ENCODE data around the gene IDH3B. TPM values are rescaled to one million over a fixed set of nuclear protein-coding genes. Genes with fewer than 3 reads are reported as not detected.

IDH3B gene
- total RNA-seq, 1 donor from 2014 or later: 103 TPM

DNA sequence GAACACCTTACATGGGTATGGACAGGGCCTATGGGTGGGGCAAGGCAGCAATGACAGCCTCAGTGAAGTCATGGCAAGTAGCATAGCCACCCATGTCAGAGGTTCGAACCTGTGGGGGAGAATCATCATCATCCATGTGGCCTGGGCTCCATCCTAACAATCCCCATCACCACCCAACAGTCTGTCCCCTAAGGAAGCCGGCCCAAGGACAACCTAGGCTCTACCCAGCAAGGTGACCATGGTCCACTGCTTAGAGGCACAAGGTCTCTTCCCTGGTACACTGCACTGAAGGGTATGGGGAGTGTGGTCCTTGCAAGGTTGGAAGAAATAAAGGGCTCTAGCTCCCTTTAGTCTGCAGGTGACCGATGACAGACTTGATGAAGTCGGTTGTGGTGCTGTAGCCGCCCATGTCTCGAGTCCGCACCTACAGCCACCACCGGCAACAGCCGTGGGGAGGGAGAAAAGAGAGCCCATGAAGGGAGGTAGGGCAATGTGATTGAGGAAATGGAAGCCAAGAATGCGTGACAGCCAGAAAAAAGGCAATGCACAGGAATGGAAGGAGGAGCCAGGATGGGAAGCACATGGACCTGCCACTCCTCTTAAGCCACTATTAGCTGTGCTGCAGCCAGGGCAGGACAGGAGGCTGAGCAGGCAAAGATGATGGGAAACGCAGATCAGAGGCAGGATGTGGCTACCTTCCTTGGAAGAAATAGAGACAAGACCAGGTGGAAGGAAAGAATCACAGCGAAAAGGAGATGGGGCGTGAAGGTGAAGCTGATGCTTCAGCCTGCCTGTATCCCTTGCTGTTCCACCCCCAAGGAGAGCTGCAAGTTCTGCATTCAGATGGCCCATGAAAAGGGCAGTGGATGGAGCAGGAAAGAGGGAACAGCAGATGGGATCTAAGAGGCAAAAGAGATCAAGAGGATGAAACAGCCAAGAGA is 5.3 kb downstream of the IDH3B start:
- peak; percentile 40 for FAIRE-seq
- no peaks in the 10 kb centered on the region for H3K27me3 ChIP-seq (ENCODE audit: control insufficient read depth, insufficient read depth, low read length)
- TF ChIP-seq, protein P1, sequence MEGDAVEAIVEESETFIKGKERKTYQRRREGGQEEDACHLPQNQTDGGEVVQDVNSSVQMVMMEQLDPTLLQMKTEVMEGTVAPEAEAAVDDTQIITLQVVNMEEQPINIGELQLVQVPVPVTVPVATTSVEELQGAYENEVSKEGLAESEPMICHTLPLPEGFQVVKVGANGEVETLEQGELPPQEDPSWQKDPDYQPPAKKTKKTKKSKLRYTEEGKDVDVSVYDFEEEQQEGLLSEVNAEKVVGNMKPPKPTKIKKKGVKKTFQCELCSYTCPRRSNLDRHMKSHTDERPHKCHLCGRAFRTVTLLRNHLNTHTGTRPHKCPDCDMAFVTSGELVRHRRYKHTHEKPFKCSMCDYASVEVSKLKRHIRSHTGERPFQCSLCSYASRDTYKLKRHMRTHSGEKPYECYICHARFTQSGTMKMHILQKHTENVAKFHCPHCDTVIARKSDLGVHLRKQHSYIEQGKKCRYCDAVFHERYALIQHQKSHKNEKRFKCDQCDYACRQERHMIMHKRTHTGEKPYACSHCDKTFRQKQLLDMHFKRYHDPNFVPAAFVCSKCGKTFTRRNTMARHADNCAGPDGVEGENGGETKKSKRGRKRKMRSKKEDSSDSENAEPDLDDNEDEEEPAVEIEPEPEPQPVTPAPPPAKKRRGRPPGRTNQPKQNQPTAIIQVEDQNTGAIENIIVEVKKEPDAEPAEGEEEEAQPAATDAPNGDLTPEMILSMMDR (IDR thresholded peaks at IDR 0.05; ENCODE audit: insufficient read depth, low read length, severe bottlenecking): no peak
- H3K4me3 ChIP-seq (ENCODE audit: low read depth, low read length): no peak overlapping the region
- DNase-seq (ENCODE audit: low read depth): no peak
- peaks cover 42% of the 10 kb centered on the region for H3K36me3 ChIP-seq (ENCODE audit: control insufficient read depth, insufficient read depth, low read length)

DNA sequence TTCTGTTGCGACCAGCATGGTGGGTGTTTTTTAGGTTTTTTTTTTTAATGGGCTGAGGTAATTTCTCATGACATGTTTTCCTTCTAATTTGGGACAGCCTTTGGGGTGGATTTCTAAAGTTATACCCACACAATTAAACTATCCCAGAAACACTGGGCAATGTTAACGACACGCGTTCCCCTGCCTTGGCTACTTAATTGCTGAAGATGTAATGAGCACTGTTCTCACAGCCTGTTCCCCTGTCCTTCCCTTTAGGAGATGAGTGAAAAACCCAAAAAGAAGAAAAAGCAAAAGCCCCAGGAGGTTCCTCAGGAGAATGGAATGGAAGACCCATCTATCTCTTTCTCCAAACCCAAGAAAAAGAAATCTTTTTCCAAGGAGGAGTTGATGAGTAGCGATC is 6.3 kb downstream of the IDH3B start:
- peaks cover 40% of the 10 kb centered on the region for H3K36me3 ChIP-seq (ENCODE audit: control insufficient read depth, insufficient read depth, low read length)
- no peaks in the 10 kb centered on the region for H3K27me3 ChIP-seq (ENCODE audit: control insufficient read depth, insufficient read depth, low read length)
- TF ChIP-seq, protein P1 (IDR thresholded peaks at IDR 0.05; ENCODE audit: insufficient read depth, low read length, severe bottlenecking): no peak
- DNase-seq (ENCODE audit: low read depth) (no peak), FAIRE-seq (no peak)
- H3K4me3 ChIP-seq (ENCODE audit: low read depth, low read length): no peak overlapping the region

DNA sequence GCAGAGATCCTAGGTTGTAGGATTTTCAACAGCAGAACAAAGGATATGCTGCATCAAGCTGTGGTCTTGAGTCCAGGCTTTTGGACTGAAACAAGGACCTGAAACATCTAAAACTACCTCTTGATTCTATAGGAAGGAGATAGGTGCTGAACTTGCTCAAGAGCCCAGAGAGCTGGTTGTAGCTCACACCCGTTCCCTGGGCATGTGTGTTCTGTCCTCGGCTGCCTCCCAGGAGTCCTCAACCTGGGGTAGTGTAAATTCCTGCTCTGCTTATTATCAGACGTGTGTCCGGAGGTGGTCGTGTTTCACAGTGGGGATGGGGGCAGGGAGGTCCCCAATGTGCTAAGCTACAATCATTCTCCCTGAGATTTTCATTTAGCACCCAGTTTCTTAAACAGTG is 6.8 kb downstream of the IDH3B start:
- DNase-seq (ENCODE audit: low read depth) (no peak), FAIRE-seq (no peak)
- TF ChIP-seq, protein P1 (IDR thresholded peaks at IDR 0.05; ENCODE audit: insufficient read depth, low read length, severe bottlenecking): no peak
- H3K4me3 ChIP-seq (ENCODE audit: low read depth, low read length): no peak overlapping the region
- no peaks in the 10 kb centered on the region for H3K27me3 ChIP-seq (ENCODE audit: control insufficient read depth, insufficient read depth, low read length)
- peaks cover 40% of the 10 kb centered on the region for H3K36me3 ChIP-seq (ENCODE audit: control insufficient read depth, insufficient read depth, low read length)

DNA sequence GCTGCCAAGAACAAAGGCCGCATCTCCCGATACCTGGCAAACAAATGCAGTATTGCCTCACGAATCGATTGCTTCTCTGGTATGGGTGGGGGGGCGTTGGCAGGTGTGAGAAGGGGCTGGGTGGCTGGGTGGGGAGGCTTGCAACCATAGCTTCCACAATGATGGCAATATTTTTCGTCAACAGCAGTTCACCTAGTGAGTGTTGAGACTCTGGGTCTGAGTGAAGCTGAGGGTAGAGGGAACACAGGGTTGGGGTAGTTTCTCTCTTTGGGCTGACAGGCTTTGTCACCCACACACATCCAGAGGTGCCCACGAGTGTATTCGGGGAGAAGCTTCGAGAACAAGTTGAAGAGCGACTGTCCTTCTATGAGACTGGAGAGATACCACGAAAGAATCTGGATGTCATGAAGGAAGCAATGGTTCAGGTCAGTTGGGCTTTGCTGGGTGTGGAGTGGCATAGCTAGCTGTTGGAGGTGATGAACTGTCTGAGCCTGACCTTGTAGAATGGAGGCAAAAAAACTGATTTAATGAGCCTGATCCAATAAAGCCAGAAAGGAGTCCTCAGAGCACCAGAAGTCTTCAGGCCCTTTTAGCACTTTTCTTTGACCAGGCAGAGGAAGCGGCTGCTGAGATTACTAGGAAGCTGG is 7.4 kb downstream of the IDH3B start:
- DNase-seq (ENCODE audit: low read depth) (no peak), FAIRE-seq (no peak)
- TF ChIP-seq, protein P1 (IDR thresholded peaks at IDR 0.05; ENCODE audit: insufficient read depth, low read length, severe bottlenecking): no peak
- Histone ChIP-seq H3K4me3 (ENCODE audit: low read depth, low read length) (no peak overlapping the region), H3K27me3 (ENCODE audit: control insufficient read depth, insufficient read depth, low read length) (no peaks in the 10 kb centered on the region), H3K36me3 (ENCODE audit: control insufficient read depth, insufficient read depth, low read length) (peaks cover 37% of the 10 kb centered on the region)

DNA sequence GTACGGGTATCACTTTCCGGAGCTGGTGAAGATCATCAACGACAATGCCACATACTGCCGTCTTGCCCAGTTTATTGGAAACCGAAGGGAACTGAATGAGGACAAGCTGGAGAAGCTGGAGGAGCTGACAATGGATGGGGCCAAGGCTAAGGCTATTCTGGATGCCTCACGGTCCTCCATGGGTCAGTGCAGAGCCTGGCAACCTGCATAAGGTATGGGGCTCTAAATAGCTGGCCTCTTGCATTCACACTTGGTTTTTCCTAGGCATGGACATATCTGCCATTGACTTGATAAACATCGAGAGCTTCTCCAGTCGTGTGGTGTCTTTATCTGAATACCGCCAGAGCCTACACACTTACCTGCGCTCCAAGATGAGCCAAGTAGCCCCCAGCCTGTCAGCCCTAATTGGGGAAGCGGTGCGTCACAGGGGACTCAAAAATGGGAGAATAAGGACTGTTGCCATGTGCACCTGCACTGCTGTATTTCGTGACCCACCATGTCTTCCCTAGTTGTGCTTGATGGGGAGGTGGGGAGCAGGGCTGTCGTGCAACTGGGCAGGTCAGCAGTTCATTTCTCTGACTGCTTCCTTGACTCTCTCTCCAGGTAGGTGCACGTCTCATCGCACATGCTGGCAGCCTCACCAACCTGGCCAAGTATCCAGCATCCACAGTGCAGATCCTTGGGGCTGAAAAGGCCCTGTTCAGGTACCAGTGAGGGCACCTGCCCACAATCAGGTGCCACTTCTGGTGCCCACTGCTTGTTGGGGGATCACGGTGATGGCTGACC is 8.5 kb downstream of the IDH3B start:
- Histone ChIP-seq H3K4me3 (ENCODE audit: low read depth, low read length) (no peak overlapping the region), H3K36me3 (ENCODE audit: control insufficient read depth, insufficient read depth, low read length) (peaks cover 36% of the 10 kb centered on the region), H3K27me3 (ENCODE audit: control insufficient read depth, insufficient read depth, low read length) (no peaks in the 10 kb centered on the region)
- FAIRE-seq (no peak), DNase-seq (ENCODE audit: low read depth) (no peak)
- TF ChIP-seq, protein P1 (IDR thresholded peaks at IDR 0.05; ENCODE audit: insufficient read depth, low read length, severe bottlenecking): no peak

Measured in bronchial epithelial cell (primary cell).